NCI-H69 (cell line): Measurements from ENCODE around the gene PDK2.

ENCODE experiments used
- DNase-seq: peaks from one replicate; lab custom pipeline; 2025; lab: John Stamatoyannopoulos, UW

Gene PDK2

DNA sequence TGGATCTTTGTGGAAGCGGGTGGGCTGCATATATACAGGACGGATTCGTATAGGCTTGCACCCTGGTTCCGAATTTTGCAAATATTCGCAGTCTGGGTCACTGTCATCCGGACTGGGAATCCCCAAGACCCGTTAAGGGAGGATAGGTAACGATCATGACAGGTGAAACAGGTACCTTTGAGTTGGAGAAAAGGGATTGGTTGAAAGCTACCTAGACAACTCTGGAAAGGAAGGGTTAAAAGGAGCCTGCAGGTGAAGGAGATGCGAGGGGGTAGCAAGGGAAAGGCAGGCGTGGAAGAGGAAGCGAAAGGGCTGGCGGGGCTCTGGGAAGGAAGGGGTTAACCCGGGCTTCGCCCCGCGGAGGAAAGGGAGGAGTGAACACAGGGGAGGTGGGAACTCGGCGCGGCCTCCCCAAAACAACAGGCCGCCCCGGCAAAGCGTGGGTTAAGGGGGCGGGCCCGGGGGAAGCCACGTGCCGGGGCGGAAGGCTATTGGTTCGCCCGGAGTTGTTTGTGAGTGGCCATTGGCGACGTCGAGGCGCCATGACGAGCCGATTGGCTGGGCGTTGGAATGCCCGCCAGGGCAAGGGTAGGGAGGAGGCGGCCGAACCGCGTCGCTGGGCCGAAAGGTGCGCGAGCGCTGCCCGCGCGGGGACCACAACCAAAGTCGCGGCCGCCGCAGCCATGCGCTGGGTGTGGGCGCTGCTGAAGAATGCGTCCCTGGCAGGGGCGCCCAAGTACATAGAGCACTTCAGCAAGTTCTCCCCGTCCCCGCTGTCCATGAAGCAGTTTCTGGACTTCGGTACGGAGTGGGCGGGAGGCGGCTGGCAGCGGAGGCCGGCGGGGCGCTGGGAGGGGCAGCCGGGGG lies at the start of gene PDK2:
TSS of gene PDK2 (plus strand) at position 599 of the 867 bp plus-strand sequence. CDS start at position 684, 85 bp downstream.
- peak; percentile 98 for DNase-seq

DNA sequence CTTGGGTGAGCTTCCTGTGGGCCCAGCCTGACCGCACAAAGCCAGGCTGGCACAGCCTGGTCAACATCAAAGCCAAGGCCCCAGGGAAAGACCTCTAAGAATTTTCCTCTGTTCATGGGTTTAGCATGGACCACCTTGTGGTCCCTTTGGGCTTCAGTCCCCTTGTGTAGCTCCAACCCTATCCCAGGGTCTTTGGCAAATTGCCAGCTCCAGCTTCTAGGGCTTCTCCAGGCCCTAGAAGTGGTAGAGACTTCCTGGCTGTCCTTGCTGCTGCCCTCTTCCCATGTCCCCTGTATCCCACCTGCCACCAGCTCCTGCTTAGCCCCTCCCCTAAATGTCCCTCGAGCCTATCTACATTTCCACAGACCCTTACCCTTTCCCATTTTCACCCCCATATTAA lies 49.0 kb upstream of the PDK2 start:
- peak; percentile 11 for DNase-seq

DNA sequence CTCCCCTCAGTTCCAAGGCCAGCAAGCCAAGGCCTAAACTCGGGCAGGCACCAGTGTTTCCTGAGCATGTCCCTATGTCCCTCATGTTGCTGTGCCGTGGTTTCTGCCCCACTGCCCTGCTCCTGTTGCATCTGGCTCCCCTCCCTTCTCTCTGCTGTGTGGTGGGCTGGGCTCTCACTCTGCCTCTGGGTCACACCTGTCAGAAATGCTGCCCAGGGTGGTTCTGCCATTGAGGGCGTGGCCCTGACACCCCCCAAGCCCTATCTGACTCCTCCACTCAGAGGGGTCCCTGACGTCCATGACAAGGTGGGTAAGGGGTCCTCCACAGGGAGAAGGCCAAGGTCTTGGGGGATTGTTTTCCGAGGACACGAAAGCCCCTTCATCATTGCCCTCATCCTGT lies 48.5 kb upstream of the PDK2 start:
- DNase-seq: no peak

DNA sequence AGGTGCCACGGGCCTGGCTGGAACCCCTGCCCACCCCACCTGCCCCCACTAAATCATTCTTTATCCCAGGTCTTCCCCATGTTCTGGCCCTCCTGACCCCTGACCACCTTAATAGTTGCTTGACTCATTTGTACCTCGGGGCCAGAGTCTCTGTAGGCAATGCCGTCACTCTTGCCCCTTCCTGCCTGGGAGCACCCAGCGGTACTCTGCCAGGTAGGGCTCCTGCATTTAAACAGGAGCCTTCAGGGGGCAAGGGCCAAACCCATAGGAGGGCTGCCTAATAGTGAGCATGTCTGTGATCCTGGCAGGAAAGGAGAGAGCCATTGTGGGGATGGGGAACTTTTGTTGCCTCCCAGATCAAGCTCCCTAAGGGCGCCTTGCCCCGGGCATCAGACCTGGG lies 48.1 kb upstream of the PDK2 start:
- no peak for DNase-seq

DNA sequence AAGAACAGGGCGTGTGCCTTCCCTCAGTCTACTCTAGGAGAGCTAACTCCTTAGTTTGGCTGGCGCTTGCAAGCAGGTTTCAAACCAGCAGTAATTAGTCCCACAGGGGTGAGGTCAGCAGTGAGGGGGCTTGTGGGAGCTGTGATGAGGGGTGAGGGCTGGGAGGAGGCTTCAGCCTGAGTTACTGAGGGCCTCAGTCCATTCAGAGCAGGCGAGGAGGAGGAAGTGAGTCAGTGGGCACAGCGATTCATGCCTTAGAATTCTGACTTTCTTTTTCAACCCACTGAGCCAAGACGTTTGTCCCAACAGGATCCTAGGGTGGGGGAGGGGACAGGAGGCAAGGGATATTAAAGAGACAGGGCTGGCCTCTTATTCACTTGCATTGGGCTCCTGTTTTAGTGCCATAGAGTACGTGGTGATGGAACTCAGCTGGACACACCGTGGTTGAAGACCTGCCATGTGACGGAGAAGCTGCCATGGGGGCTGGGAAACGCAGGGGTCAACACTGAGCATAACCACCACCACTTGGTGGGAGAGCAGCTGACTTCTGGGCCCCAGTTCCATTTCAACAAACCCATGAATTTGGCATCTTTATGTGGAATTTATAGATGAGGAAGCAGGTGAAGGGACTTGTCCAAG lies 47.5 kb upstream of the PDK2 start:
- DNase-seq: no peak

DNA sequence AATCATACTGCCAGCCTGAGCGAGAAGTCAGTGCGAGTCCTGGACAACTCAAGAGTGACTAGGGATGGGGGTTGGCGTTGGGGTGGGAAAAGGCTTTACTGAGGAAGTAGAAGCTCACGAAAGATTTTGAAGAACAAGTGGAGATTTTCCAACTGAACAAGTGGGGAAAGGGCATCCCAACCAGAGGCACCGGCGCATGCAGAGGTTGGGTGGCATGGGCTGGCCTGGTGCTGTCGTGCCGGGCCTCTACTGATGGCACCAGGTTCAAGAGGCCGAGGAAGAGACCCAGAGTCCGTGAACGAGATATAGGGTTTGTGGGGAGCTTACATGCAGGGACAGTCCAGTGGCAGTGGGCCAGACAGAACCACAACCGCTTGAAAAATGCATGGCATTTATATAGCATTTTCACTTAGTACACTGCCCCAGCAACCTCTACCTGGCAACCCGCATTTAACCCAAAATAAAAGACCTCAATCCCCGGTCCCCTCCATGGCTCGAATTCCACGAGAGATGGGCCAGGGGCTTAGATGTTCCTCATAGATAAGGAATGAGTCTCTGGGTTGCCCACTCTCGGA lies 46.9 kb upstream of the PDK2 start:
- DNase-seq: no peak

DNA sequence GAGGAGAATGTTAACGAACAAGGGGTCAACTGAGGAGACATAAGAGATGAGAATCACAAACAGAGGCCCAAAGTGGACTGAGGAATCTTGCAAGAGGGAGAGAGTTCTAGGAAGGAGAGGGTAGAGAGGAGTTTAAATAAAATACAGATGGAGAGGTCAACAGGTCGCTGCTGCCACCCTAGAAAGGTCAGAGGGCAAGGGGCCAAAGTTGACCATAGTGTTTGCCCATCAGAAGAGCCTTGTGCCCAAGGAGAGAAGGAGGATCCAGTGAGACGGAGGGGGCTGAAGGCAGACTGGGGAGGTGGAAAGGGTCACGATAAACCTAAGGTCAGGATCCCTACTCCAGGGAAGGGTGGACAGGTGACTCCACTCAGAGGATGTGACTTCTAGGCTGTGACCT lies 46.2 kb upstream of the PDK2 start:
- DNase-seq: no peak

DNA sequence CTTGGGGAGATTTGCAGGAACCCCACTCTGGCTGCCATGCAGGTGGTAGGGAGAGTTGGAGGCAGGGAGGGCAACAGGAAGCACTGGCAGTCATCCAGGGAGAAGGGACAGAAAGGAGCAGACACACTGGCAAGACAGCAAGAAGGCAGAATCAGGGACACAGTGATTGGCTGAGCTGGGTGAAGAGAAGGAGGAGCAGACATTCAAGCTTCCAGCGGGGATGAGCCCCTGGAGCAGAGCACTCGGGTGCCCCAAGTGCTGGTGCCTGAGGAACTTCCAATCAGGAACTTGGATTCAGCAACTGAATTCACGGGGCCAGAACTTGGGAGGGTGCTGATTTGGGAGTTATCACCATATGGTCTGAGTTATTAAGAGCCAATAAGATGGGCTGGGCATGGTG lies 45.5 kb upstream of the PDK2 start:
- DNase-seq: peak; percentile 74

DNA sequence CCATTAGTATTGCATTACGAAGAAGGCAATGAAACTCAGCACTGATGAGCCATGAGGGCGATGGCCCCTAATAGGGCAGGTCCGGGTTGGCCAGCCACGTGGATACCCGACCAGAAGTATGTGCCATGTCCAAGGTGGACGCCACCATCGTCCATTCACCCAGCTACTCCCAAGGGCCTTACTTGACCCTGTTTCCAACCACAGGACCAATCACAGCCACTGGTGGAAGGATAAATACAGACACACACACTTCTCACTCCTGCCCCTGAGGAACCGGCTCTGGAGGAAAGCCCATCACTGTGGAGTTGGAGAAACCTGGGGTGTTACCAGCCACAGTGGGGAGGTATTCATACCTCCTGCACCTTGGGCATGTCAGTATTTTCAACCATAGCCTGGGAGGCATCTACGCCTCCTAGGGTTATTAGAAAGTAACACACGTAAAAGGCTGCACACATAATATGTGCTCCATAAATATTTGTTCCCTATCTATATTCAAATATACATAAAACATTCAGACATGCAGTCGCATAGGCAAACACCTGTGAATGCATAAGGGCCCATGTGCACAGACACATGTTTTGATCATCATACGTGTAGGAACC lies 44.6 kb upstream of the PDK2 start:
- DNase-seq: peak; percentile 53

DNA sequence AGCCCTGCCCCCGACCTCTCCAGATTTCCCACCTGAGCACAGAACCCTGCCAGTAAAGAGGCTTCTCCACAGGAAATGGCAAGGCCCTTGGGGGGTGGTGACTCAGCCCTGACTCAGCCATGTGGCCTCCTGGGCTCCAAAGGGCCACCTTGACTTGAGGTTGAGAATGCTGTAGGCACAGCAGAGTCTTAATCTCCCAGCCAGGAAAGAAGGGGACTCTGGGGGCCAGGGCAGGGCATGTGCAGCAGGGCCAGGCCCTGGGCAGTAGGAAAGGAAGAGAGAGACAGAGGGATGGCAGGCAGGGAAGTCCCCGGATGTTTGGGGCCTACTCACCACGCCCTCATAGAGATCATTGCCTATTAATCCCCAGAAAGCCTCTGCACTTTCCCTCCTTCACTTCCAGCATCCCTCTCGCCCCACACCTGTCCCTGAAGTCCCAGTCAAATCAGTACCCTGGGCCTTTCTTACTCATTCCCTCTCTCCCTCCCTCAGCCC lies 44.0 kb upstream of the PDK2 start:
- peak; percentile 87 for DNase-seq

DNA sequence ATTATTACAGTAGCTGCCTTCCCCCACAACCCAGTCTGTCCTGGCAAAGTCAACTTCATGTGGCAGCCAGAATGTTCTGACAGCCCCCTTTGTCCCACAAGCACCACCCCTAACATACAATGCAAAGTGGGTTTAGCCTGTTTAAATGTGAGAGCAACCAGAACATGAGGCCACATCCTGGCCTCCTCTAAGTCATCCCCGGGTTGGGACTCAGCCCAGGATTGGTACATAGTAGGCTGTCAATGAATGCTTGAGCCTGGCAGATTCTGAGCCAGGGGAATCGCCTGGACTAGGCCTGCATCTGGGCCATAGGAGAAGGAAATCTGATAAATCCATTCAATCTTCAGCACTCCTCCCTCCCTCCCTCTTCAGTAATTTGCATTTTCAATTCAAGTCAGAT lies 43.5 kb upstream of the PDK2 start:
- DNase-seq: peak; percentile 42

DNA sequence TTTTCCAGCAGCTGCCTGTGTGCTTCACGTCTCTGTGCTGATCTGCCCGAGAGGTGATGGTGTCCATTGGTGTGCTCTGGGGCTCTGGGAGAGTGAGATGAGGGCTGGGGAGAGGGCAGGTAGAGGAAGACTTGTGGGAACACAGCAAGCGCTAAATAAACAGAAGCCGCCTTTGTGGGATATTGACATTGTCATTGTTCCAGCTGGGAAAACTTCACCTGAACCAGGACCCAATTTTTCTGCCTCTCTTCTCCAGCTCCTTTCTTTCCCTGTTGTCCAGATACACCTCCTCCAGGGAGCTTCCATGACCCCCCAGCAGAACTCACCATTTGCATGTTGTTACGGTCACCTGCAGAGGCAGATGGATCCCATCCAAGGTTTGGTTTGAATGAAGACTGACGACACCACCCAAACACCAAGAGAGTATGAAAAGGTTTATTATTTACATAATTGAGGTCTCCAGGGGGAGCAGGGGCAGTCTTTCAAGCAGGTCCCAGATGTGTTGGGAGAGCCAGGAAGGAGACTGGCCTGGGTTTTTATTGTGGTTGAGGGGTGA lies 42.8 kb upstream of the PDK2 start:
- peak; percentile 99 for DNase-seq

DNA sequence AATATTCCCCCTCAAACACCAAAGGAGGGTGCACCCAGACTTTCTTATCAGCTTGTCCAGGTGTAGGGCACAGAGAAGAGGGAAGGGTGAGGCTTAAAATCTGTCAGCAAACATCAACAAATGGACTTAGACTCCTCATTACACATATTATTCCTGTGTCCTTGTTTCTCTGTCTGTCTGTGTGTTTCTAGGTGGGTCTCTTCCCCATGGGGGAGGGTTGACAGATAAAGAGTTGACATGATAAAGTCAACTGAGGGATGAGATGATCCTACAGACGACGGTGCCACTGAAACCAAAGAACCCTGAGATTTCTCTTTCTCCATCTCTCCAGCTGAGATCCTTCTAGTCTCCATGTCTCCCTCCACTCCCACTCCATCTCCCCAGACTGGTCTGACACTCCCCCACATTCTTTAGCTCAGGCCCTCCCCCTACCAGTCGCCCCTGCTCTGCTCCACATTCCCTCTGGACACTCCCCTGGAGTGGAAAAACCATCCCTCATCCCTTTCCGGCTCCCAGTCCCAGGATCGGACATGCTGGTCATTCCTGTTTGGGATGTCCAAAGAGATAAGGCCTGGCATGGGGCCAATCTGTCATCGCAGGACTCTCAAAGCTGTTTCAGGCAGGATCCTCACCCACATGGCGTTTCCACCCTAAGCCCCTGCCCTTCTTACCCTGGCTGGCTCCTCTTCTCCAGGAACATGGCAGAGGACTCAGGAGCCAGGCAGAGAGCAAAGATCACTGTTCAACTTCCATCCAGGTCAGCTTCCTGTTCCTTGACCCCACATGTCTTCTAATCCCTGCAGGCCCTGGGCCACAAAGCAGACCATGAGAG lies 42.1 kb upstream of the PDK2 start:
- DNase-seq: peak; percentile 62

DNA sequence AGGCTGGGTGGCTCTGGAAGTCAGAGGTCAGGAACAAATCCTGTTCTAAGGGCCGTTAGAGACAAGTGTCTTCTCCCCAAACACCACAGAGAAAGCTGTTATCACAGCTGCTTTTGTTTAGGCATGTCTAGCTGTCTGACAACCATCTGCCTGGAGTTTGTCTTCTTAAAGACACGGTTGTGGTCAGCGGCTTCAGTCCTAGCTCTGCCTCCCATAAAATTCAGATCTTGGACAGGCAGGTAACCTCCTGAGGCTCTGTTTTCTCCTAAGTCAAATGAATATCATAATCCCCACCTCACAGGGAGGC lies 41.5 kb upstream of the PDK2 start:
- peak; percentile 62 for DNase-seq

DNA sequence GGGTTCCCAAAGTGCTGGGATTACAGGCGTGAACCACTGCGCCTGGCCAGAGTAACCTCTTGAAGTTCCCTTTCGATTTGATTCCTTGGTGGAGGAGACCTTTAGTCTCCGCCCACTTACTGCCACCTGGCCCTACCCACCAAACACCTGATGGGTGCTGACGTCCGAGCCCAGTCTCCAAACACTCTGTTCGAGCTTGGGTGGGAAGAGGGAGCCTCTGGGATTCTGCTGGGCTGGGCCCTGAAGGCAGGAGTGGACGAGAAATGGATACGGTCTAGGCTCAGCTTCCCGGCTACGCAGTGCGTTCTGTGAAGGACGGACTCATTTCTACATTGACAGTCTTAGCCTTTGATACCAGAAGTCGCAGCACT lies 40.1 kb upstream of the PDK2 start:
- peak; percentile 95 for DNase-seq

DNA sequence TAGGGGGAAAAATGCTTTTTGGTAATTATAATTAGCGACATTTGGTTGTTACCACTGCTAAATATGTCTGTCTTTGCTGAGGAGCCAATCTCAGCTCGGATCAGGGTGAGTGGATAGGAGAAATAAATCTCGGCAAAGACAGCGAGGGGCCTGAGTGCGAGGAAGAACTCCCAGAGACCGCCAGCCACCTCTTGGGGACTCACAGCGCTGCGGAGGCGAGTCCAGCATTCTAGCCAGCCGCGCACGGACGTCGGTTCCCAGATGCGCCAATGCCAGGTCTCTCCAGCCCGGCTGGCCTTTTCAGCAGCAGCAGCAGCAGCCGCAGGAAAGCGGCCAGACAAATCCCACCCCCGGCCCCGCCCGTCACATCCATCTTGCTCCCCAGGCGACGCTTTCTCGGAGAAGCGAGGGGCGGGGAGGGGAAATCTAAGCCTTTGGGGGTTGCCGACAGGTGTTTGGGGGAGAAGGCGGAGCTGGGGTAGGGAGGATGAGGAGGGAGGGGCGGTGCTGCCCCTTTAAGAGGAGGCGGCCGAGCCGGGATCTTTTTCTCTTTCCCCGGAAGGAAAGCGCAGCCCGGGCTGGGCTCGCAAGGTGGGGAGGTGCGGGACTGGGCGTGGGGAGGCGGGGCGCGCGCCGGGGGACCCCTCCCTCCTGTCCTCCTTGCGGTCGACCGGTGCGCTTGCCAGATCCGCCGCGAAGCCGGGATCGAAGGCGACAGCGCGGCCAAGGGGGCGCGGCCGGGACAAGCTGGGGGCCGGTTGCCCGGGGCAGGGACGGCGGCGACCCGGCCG lies 39.5 kb upstream of the PDK2 start, which contains the start of gene ITGA3:
TSS of gene ITGA3 (plus strand) at position 685 of the 791 bp plus-strand sequence. CDS start 330 bp downstream, outside the sequence.
- peak; percentile 98 for DNase-seq

DNA sequence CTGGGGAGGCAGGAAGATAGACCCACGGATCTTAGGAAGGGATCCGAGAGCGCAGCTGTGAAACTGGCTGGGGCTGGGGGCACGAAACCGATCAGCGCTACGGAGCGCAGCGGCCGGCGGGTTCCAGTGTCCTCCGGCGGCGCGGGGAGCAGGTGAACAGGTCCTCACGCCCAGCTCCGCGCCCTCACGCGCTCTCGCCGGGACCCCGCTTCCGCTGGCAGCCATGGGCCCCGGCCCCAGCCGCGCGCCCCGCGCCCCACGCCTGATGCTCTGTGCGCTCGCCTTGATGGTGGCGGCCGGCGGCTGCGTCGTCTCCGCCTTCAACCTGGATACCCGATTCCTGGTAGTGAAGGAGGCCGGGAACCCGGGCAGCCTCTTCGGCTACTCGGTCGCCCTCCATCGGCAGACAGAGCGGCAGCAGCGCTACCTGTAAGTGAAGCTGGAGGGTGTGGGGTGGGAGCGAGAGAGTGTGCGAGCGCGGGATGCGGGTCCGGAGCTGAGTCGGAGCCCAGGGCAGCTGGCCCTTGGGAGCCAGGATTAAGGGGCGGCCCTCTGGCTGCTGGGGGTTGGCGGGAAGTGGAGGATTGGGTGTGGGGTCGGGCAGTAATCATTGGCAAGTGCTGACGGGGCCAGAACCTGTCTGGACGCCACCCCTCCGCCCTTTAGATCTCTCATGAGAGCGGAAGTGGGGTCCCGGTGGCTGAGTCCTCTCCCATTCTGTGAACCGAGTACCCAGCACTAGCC lies 38.8 kb upstream of the PDK2 start:
- peak; percentile 90 for DNase-seq

DNA sequence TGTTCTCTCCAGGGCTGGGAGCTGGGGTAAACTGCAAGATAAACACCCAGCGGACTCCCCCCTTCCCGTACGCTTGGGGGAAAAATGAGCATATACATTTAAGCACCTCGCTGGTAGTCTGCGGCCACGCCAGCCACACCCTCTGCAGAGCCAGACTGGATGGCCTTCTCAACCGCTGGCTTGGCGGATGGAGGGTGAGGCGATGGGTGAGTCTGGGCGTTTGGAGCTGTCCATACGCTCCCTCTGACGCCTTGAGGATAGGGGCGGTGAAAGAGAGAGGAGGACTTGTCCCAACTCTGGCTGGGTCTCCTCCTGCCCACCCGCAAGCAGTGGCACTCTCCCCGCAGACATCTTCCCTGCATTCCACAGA lies 38.2 kb upstream of the PDK2 start:
- DNase-seq: no peak

DNA sequence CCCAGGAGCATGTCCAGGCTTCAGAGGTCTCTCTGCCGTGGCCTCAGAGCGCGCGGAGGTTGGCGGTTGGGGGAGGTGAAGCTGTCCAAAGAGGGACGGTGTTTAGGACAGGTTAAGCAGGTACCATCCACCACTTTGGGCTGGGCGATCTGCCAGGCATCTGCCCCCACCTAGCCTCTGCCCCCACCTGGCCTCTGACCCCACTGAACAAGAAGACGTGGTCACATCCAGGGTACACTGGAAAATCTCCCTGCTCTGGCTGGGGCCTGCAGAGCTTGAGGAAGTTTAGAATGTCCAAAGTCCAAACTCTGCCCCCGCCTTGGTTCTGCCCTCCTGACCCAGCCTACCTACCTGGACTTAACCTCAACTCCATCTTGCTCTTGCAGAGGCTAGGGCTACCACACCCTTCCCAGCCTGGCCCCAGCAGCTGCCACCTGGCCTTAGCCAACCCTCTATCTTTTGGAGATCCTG lies 37.6 kb upstream of the PDK2 start:
- no peak for DNase-seq
